ENCODE results near the gene LRRC63.

- no peak for TF ChIP-seq ZXDB (tag by site-specific recombination; IDR thresholded peaks at IDR 0.05)
- no peak for TF ChIP-seq TCF7L2 (IDR thresholded peaks at IDR 0.05; ENCODE audit: borderline replicate concordance, low read depth, low read length)
- no peak for TF ChIP-seq CTCF (tag by site-specific recombination; IDR thresholded peaks at IDR 0.05)
- no peak for TF ChIP-seq ZNF362 (tag by site-specific recombination; IDR thresholded peaks at IDR 0.05)
- TF ChIP-seq HOXA7 (CRISPR knock-in tag; IDR thresholded peaks at IDR 0.05; ENCODE audit: borderline replicate concordance) = no peak
- no peak for TF ChIP-seq ZNF274 (IDR thresholded peaks at IDR 0.05; ENCODE audit: low read length)
- no peak for TF ChIP-seq ZNF274 (tag by site-specific recombination; IDR thresholded peaks at IDR 0.05; ENCODE audit: borderline replicate concordance)
- TF ChIP-seq KLF7 (tag by site-specific recombination; IDR thresholded peaks at IDR 0.05; ENCODE audit: borderline replicate concordance) = no peak
- no peak for TF ChIP-seq SALL2 (tag by site-specific recombination; IDR thresholded peaks at IDR 0.05; ENCODE audit: borderline replicate concordance)
- no peak for TF ChIP-seq ZNF280C (tag by site-specific recombination; IDR thresholded peaks at IDR 0.05)
These were observed 78.7 kb downstream of the LRRC63 start for GRCh38 chr13:46290434-46290833.
